ENCODE results near the gene ABCF3. TPM values are rescaled to one million over a fixed set of nuclear protein-coding genes. Genes with fewer than 3 reads are reported as not detected.

ABCF3 gene
- total RNA-seq, 1 donor from 2014 or later = 35.1 TPM

- H3K4me3 ChIP-seq (ENCODE audit: low read depth, low read length) = peak within 1 kb of the TSS; percentile 43
Measured at GRCh38 chr3:184229394-184230080, 43.5 kb downstream of the ABCF3 start, which contains the start of gene VWA5B2. VWA5B2 (plus strand) TSS chr3:184229585; CDS start chr3:184230529, 944 bp downstream.

GRCh38 chr3:184230081-184230602 lies 44.1 kb downstream of the ABCF3 start:
- no peak for TF ChIP-seq CTCF (conservative IDR thresholded peaks at IDR 0.05; ENCODE audit: low read depth, low read length)
- H3K4me3 ChIP-seq (ENCODE audit: low read depth, low read length) = peak overlapping the region; percentile 43
- DNase-seq (ENCODE audit: low read depth) = no peak

More at GRCh38 chr3:184229394-184230080, 43.5 kb downstream of the ABCF3 start, which contains the start of gene VWA5B2:
- no peak for DNase-seq (ENCODE audit: low read depth)
- TF ChIP-seq CTCF (conservative IDR thresholded peaks at IDR 0.05; ENCODE audit: low read depth, low read length) = no peak

GRCh38 chr3:184230603-184231528 lies 44.9 kb downstream of the ABCF3 start:
- no peak for DNase-seq (ENCODE audit: low read depth)
- no peak for TF ChIP-seq CTCF (conservative IDR thresholded peaks at IDR 0.05; ENCODE audit: low read depth, low read length)
- H3K4me3 ChIP-seq (ENCODE audit: low read depth, low read length) = no peak overlapping the region

GRCh38 chr3:184231671-184232070 lies 45.7 kb downstream of the ABCF3 start:
- no peak overlapping the region for H3K4me3 ChIP-seq (ENCODE audit: low read depth, low read length)
- TF ChIP-seq CTCF (conservative IDR thresholded peaks at IDR 0.05; ENCODE audit: low read depth, low read length) = no peak
- no peak for DNase-seq (ENCODE audit: low read depth)

GRCh38 chr3:184233127-184233843 lies 47.3 kb downstream of the ABCF3 start:
- DNase-seq (ENCODE audit: low read depth) = no peak
- H3K4me3 ChIP-seq (ENCODE audit: low read depth, low read length) = no peak overlapping the region
- no peak for TF ChIP-seq CTCF (conservative IDR thresholded peaks at IDR 0.05; ENCODE audit: low read depth, low read length)

GRCh38 chr3:184234224-184234623 lies 48.2 kb downstream of the ABCF3 start:
- peak; percentile 40 for TF ChIP-seq CTCF (conservative IDR thresholded peaks at IDR 0.05; ENCODE audit: low read depth, low read length)

More at GRCh38 chr3:184234224-184234623, 48.2 kb downstream of the ABCF3 start:
- no peak overlapping the region for H3K4me3 ChIP-seq (ENCODE audit: low read depth, low read length)
- DNase-seq (ENCODE audit: low read depth) = peak; percentile 57

Measured in epithelial cell of proximal tubule (primary cell).